SH-SY5Y (cell line): Measurements from ENCODE around the gene GAPDH.

ENCODE experiments used
- GATA2 ChIP-seq: IDR thresholded peaks from 2 replicates; pipeline ENCODE4 v1.6.1; 2011; ENCODE audit warnings: mild to moderate bottlenecking, low read depth, low read length
- GATA3 ChIP-seq: IDR thresholded peaks from 2 replicates; pipeline ENCODE4 v1.6.1; 2011; ENCODE audit warnings: low read depth, mild to moderate bottlenecking, low read length, moderate library complexity

GAPDH gene

DNA sequence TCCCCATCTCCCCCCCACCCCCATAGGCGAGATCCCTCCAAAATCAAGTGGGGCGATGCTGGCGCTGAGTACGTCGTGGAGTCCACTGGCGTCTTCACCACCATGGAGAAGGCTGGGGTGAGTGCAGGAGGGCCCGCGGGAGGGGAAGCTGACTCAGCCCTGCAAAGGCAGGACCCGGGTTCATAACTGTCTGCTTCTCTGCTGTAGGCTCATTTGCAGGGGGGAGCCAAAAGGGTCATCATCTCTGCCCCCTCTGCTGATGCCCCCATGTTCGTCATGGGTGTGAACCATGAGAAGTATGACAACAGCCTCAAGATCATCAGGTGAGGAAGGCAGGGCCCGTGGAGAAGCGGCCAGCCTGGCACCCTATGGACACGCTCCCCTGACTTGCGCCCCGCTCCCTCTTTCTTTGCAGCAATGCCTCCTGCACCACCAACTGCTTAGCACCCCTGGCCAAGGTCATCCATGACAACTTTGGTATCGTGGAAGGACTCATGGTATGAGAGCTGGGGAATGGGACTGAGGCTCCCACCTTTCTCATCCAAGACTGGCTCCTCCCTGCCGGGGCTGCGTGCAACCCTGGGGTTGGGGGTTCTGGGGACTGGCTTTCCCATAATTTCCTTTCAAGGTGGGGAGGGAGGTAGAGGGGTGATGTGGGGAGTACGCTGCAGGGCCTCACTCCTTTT is 2.7 kb downstream of the GAPDH start:
- TF ChIP-seq GATA3 (no peak), GATA2 (no peak)

DNA sequence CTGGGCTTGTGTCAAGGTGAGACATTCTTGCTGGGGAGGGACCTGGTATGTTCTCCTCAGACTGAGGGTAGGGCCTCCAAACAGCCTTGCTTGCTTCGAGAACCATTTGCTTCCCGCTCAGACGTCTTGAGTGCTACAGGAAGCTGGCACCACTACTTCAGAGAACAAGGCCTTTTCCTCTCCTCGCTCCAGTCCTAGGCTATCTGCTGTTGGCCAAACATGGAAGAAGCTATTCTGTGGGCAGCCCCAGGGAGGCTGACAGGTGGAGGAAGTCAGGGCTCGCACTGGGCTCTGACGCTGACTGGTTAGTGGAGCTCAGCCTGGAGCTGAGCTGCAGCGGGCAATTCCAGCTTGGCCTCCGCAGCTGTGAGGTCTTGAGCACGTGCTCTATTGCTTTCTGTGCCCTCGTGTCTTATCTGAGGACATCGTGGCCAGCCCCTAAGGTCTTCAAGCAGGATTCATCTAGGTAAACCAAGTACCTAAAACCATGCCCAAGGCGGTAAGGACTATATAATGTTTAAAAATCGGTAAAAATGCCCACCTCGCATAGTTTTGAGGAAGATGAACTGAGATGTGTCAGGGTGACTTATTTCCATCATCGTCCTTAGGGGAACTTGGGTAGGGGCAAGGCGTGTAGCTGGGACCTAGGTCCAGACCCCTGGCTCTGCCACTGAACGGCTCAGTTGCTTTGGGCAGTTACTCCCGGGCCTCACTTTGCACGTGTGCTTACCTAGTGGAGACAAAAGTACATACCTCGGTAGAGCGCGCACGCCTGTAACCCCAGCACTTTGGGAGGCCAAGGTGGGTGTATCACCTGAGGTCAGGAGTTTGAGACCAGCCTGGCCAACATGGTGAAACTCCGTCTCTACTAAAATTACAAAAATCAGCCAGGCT is 4.3 kb downstream of the GAPDH start:
- TF ChIP-seq GATA2 (no peak), GATA3 (no peak)

- TF ChIP-seq GATA3 (no peak), GATA2 (no peak)
Observed at GRCh38 chr12:6539314-6539682, 5.0 kb downstream of the GAPDH start.

DNA sequence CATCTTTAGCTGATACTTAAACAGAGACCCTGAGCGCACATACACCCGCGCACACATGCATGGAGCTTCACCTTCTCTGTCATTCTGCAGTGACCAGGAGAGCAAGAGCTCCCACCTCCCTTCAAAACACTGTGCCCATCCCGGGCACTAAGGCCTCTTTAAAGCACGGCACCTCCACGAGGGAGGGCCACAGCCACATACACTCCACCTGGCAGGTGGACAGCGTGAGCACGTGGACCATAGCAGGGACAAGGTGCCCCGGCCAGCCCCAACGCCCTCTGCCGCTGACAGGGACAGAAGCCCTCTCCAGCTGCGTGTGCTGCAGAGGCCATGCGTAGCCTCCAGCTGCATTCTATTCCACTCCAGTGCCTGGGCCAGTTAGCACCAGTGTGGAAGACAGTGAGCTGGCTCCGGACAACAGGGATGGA is 5.4 kb downstream of the GAPDH start:
- TF ChIP-seq GATA3 (no peak), GATA2 (no peak)

DNA sequence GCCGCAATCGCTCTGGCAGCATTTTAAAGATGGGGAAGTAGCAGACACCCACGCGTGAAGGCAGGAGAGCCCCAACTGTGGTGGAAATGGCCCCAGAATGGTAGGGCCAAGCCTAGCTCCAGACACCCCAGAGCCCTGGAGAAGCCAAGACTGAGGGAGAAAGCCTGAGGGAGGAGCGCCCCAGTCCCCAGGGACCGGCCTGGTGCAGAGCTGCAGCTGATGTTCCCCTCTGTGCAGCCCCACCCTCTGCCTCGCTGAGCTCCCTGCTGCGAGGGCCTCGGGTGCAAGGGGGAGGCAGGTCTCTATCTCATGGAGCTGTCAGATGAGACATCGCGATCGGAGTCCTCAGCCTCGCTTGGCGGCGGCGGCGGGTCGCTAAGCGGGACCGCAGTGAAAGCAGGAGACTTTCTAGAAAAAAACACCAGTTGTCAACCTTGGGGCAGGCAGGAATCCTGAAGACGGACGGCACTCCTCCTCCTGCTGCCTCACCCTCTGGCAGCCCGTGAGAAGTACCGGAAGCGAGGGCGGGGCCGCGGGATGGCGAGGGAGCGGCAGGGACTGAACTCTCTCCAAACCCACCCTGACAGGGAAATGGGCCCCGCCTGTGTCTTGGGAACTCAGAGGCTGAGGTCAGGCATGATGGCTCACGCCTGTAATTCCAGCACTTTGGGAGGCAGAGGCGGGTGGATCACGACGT is 6.0 kb downstream of the GAPDH start:
- TF ChIP-seq GATA2 (no peak), GATA3 (no peak)

- TF ChIP-seq GATA2: no peak
- TF ChIP-seq GATA3: no peak
Observed at GRCh38 chr12:6541371-6542165, 7.3 kb downstream of the GAPDH start.

GRCh38 chr12:6542209-6543009 is 8.1 kb downstream of the GAPDH start:
- TF ChIP-seq GATA2 (no peak), GATA3 (no peak)

GRCh38 chr12:6546016-6546415 is 11.7 kb downstream of the GAPDH start:
- no peak for TF ChIP-seq GATA2
- no peak for TF ChIP-seq GATA3

DNA sequence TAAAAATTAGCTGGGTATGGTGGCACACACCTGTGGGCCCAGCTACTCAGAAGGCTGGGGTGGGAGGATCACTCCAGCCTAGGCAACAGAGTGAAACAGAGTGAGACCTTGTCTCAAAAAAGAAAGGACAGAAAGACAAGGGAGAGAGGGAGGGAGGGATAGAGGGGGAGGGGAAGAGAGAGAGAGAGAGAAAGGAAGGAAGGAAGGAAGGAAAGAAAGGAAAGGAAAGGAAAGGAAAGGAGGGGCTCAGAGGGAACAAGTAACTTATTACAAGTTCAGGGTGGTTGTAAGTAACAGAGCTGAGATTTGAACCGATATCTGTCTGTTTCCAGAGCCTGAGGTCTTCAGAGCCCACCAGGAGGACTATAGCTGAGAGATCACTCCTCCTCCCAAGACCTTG is 13.2 kb downstream of the GAPDH start:
- TF ChIP-seq GATA2: no peak
- TF ChIP-seq GATA3: no peak

- TF ChIP-seq GATA3 (no peak), GATA2 (no peak)
Observed at GRCh38 chr12:6547987-6548386, 13.7 kb downstream of the GAPDH start.

DNA sequence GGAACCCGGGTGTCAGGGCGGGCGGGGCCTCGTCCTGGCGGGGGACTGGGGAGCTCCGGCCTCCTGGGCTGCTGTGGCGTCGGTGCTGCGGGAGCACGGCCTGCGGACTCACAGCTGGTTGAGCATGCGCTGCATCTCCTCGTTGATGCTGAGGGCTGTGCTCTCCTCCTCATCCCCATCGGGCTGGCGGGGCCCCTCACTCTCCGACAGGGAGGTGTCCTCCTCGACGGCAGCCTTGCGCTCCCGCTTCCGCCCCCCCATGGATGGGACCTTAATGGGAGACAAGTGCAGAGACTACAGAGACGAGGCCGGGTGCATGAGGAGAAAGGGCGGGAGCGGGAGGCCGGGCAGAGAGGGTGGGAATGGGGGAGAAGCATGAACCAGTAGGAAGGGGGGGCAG is 14.2 kb downstream of the GAPDH start:
- TF ChIP-seq GATA2: no peak
- TF ChIP-seq GATA3: no peak

GRCh38 chr12:6548966-6549683 is 14.8 kb downstream of the GAPDH start:
- TF ChIP-seq GATA3 (no peak), GATA2 (no peak)
